HS-5 (cell line): Measurements from ENCODE around the gene NOTO.
A peak's percentile ranks its signal among the peaks of the same experiment; 100 is the strongest.

ENCODE experiments used
- DNase-seq: peaks from one replicate; pipeline ENCODE4 v3.0.0-alpha.2; 2012; ENCODE audit warnings: low read depth

Gene NOTO

DNA sequence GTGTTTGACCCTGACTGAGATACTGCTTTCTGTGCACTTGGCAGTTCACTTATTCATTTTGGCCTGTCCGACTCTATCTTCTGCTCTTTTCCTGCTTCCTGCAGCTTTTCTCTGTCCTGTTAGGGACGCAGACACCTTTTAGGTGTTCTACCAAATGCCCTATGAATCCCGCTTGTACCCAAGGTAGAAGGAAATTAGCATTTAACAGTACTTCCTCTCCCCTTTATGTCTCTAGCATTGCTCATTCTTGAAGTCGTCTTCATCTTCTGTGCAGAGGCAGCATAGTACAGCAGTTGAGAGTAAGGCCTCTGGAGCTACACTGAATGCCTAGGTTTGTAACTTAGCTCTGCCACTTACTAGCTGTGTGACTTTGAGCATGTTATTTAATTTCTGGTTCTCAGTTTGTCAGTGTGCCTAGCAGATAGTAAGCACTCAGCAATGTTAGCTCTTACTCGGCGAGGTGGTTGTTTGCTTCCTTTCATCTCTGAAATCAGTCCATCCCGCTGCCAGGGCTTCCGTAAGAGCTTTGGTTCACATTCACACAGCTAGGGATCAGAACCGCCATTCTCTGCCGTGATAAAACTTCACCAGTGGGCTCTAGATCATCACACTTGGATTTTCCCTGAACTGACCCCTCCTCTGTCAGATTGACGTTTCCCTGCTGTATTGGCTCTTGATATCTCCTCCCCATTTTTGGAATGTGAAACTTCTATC, 33.1 kb downstream of the NOTO start:
- no peak for DNase-seq

DNA sequence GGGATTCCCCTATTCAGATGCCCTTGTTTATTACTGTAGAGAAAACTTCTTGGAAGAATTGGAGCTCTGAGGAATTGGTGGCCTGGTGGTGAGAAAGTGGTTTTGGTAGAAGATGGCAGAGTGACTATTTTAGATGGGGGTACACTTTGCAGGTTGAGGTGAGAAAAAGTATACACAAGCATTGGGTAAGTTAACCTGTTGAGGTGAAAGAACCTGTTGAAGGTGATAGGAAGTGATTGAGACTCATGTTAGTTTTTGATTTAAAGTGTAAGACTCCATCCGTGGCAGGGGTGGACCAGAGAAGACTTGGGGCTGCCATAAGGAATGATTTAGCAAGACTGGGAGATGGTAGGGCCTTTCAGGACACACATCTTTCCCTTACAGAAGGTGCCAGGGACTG, 34.8 kb downstream of the NOTO start:
- no peak for DNase-seq

DNA sequence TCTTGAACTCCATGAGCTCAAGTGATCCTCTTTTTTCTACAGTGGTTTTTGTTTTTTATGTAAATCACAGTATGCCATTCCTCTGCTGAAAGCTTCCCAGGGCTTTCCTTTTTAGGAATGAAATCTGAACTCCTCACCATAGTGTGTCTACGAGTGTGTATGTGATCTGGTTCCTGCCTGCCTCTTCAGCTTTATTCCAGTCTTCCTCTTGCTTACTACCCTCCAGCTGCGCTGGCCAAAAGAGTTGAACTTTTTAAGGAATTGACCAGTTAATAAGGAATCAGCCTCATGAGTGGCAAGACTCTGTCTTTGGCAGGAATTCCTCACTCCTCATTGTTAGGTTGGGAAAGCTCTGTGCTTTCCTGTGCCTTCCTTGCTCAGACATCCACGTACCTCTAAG, 35.8 kb downstream of the NOTO start:
- DNase-seq = no peak

DNA sequence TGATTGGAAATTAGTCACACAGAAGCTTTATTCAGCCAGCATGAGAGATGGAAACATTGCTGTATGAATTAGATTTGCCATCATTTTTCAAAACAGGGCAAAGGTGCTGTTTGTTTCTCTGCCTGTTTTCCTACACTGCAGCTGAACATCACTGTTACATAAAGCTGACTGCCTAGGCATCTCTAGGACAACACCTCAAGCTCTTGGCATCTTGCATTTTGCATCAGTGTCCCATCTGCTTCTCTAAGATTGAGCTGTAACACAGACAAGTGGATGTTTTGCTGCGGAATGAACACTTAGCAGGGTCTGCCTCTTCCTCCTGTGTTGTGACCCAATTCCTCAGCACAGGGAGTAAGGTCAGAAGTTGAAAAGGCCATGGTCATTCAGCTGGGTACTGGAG, 36.6 kb downstream of the NOTO start:
- DNase-seq = no peak

DNA sequence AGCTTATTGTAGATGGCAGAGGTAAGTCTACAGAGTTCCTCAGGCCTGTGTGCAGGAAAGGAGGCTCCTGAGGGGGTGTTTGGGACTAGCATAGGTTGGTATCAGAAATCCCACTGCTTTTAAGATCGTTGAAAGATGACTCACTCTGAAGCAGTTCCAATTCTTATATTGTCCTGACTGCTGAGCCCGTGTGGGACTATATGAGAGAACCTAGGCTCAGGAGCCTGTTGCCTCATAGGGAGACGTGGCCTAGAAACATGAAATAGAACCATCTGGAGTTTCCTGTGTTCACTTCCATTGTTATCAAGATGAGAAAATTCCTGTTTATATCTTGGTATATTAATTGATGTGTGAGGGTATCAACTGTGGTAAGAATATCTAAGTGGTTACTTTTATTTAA, 37.4 kb downstream of the NOTO start:
- peak; percentile 68 for DNase-seq

DNA sequence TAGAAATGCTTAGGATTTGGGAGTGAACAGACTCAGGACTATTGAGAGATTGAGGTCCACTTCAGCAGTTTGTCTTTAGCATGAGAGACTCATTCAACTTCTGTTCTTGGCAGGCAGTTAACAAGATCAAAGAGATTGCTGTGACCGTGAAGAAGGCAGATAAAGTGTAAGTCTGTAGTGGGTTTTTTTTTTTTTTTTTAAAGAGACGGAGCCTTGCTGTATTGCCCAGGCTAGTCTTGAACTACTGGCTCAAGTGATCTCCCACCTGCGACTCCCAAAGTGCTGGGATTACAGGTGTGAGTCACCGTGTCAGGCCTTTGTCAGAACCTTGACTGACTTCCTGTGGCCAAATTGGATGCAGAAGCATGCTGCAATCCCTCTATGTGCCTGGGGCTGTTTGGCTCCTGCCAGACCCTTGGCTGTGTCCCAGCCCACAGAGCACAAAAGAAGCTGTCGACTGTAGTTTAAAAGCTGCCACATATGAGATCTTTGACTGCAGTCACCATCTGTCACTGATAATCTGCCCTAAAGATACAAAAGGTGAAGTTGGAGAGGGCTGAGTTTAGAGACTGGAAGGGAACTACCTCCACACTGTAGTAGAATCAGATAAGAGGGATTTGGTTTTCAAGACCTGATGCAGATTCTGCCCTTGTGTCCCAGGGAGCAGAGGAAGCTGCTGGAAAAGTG, 41.7 kb downstream of the NOTO start:
- no peak for DNase-seq

DNA sequence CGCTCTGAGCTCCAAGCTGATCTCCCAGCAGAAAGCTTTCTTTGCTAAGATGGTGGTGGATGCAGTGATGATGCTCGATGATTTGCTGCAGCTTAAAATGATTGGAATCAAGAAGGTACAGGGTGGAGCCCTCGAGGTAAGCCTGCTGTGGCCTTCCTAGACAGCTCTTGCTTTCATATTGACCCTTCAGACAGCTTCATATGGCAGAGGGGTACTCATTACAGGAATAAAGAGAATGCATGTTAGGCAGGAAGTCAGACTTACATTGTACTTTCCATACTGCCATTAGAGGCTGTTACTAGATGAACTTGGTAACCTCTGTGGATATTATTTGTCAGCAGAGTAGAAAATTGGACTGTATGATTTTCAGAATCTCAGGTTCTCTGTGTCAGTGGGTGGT, 42.2 kb downstream of the NOTO start:
- DNase-seq = no peak

DNA sequence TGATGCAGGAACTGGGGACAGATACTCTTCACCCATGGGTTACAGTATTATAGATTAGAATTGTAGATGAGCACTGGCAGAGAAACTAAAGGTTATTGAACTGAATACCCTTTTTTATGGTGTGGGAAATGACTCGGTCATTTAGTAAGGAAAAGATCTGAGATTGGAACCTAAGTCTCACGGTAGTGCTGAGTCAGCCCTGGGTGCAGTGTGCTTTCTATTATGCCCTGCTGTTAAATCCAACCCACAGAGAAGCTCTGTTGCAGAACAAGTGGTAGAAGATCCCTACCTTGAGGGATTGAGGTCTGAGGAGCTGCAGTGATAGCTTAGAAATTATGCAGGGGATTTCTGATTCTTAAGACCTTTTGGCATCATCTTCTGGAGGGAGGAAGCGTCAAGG, 44.5 kb downstream of the NOTO start:
- DNase-seq = no peak

DNA sequence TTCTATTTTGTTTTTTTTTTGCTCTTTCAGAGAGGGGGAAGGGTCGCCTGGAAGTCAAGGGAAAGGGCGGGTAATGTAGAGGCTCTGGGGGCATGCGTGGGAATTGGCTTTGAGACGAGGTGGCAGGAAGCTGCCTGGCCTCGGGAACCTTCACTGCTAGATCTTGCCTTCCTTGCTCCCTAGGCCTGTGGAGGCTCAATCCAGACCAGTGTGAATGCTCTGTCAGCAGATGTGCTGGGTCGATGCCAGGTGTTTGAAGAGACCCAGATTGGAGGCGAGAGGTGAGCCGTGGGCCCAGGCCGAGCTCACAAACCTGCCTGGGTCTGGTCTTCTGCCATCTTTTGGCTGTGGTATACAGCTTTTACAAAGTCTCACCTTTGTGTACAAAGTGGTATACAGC, 47.3 kb downstream of the NOTO start:
- DNase-seq = no peak

DNA sequence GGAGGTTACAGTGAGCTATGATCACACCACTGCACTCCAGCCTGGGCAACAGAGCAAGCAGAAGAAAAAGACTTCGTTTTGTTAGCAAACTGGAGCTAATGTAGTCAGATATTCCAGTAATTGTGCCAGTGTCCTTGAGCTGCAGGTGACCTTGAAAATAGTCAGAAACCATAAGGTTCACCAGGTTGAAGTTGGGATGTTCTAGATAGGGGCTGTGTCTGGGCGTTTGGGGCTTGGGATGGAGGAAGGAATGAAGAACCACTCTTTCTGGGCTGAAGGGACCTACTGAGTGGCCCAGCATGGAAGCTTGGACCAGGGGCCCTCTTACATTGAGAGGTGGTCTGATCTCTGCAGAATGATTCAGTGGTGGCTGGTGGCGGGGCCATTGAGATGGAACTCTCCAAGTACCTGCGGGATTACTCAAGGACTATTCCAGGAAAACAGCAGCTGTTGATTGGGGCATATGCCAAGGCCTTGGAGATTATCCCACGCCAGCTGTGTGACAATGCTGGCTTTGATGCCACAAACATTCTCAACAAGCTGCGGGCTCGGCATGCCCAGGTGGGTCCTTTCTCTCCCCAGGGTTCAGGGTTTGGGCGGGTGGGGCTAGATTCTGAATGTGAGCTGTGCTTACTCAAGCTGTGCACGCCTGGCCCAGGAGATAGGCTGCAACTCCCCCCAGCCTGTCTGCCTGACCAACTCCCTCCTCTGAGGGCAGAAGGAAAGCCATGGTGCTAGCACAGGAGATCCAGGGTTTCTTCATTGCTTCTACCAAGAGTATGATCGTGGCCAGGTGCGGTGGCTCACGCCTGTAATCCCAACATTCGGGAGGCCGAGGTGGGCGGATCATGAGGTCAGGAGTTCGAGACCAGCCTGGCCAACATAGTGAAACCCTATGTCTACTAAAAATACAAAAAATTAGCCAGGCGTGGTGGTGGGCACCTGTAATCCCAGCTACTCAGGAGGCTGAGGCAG, 48.8 kb downstream of the NOTO start:
- DNase-seq = no peak

DNA sequence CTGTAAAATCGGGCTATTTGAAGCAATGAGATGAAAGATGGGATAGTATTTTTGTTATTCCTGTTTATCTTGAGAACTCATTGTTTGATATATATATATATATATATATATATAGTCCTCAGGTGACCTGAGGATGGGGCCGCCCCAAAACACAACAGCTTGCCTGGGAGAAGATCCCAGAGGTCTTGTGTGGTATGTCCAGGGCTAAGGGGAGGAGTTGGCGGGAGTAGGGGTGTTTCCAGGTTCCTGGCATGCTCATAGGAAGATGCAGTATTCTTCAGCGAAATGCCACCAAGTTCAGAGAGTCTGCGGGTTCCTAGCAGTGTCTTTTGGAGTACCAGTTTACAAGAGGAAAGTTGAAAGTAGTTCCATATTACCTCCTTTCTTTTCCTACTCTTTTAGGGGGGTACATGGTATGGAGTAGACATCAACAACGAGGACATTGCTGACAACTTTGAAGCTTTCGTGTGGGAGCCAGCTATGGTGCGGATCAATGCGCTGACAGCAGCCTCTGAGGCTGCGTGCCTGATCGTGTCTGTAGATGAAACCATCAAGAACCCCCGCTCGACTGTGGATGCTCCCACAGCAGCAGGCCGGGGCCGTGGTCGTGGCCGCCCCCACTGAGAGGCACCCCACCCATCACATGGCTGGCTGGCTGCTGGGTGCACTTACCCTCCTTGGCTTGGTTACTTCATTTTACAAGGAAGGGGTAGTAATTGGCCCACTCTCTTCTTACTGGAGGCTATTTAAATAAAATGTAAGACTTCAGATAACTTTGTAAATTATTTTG, 50.1 kb downstream of the NOTO start:
- no peak for DNase-seq

DNA sequence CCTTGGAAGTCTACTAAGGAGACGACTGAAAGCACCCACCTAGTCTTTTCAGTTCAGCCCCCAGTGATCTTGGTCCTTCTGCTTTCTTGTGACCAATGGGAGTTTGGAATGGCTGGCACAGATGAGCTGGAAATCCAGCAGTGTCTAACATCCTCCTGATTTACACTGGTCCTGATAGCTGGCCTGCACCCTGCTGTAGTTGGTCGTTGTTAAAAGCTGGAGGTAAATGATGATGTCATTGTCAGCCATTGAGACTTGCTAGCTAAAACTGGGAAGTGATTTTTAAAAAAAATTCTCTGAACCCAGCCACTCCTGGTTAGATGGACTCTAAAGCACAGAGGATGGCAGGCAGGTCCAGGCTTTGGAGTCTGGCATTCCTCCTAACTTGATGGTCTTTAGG, 51.0 kb downstream of the NOTO start:
- no peak for DNase-seq

DNA sequence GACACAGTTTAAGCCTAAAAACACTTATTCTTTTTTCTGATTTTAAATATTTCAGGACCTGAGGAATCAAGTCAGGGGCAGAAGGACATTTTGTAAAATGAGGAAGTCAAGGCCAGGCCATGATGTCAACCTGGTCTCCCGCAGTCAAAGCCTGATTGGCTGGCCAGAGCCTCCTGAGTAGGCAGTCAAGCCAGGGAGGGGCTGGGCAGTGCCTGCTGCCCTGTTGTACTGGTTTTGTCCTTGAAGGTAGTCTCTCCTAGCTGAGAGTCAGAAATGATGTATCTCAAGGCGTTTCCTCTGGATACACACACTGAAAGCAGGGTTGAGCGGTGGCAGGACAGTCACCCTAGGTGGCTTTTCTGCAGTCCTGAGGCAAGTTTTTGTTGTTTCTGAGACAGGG, 51.5 kb downstream of the NOTO start:
- DNase-seq = no peak

DNA sequence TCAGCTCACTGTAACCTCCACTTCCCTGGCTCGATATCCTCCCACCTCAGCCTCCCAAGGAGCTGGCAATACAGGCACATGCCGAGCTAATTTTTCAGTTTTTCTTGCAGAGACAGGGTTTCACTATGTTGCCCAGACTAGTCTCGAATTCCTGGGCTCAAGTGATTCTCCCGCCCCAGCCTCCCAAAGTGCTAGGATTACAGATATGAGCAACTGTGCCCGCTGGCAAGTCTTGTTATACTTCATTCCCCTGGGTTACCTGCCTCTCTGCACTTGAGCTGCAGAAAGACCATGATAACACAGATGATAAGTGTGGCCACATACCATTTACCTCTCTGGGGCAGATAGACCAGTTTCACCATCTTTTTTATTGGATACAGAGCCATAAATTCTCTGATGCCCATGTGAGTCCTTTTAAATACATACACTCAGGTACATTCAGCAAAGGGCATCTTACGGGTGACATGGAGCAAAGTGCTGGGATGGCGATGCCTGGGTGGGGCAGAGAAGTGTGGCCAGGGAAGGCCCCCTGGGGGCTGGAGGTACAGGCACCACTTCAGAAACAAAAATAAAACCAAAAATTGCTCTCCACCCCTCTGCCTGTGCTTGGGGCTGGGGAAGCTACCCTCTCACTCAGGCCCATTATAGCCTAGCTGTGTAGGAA, 52.1 kb downstream of the NOTO start:
- DNase-seq = no peak

DNA sequence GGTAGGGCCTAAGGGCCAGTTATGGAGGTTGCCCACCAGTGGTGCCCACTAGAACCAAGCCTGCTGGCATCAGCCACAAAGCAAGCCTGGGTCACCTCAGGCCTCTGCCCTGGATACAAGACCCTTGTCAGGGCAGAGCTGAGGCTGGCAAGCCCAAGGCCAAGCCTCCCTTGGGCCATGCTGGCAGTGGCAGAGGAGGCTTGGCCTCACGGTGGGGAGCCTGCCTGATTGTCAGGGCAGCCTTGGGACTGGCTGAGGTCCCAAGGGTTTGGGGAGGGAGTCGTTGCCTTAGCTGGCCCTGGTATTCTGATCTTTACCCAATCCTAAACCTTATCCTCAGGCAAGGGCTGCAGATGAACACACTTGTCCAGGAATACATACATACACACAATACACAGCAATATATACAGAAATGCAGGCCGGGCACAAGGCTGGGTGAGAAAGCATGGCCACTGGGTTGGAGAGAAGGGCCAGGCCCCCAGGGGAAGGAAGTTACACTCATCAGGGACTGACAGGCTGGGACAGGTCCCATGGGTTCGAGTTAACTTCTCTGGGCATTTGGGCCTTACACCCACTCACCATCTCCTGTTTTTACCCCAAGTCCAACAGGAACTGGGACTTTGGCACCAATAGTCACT, 52.8 kb downstream of the NOTO start:
- no peak for DNase-seq

DNA sequence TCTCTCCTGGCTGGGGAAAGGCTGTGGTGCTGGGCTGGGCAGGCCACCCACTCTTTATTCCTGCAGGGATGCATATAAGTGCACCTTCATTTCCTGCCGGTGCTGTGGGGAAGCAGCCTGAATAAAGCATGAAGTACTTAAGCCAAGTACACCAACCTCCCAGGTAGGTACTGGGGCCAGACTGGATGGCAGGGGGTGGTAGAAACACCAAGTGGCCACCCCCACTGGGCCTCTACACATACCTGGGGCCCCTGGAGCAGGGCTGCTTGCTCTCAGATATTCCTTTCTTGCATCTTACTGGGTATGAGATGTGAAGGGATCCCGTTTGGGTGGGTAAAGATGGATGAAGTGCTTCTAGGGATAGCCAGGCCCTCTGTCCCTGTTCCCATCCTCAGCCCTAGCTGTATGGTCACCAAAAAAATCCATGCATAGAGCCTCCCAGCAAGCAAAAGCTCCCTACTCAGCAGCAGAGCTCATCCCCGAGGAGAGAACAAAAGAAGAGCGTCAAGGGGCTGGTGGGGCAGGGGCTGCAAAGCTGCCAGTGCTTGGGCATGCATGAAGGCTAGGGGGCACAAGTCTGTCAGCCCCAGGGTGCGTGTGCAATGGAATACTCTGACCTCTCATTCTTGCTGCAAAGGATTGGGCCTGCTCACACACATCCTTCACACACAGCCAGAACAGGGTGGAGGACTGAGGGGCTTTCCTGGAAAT, 53.7 kb downstream of the NOTO start:
- no peak for DNase-seq

DNA sequence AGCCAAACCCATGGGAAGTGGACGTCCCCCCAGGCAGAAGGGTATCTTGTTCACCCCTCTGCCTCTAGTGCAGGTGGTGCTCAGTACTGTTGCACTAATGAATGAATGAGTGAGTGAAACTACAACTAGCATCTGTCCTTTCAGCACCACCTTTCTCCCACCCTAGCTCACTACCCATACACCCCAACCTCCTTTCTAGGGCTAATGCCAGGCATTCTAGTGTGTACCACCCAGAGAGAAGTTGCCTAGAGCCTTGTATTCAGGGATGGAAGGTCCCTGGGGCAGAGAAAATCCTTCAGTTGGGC, 54.2 kb downstream of the NOTO start:
- DNase-seq = no peak

DNA sequence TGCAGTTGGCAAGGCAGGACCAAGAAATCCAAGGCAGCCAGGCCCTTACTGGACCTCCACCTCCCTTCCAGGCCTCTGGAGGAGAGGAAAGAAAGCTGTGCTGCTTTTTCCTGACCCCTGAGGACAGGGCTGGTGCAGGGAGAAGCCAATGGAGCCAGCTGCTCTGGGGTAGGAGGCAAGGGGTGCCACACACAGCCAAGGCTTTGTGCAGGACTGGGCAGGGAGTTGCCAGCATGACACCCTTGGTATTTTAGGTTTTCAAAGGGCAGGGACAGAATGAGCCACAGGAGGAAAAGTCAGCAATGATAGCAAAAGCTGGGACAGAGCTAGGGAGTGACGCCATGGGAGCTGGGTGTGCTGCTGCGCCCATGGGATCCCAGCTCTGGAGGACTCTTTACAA, 54.6 kb downstream of the NOTO start:
- no peak for DNase-seq

DNA sequence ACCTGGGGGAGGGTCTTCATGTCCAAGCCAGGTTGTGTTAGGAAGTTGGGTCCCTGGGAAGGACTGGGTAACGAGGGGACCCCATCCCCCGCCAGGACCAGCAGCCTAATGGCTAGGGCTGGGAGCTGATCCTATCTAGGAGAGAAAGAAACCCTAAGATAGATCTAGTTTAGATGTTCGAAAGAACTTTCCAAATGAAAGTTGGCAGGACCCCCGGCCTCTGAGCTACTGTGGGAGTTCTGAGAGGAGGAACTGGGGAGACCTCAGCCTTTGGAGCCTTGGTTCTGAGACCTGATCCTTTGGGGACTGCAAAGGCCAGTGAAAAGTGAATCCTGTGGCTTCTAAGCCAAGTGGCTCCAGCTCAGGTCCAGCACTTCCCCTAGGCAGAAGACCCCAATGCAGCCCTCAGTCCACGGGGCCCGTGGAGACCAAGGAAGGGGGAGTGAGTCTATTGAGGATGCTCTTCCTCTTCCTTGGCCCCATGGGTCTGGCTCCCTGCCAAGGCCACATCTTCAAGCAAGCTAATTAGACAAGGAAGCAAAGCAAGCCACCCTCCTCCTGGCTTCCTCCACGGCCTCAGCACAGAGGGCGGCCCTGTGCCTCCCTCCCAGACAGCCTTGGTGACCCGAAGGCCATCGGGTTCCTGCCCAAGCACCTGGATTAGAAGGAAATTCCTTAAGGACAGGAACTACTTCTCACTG, 55.2 kb downstream of the NOTO start:
- no peak for DNase-seq
